GM21360 (cell line): Measurements from ENCODE around the gene GHR.
"Not testable (repeated sequence)": the region's sequence is repeated elsewhere in the genome, so short reads cannot be mapped to it uniquely, and the experiment has no call there.

ENCODE experiments used
- ATAC-seq: cut with Tn5 transposase; IDR thresholded peaks from one replicate; pipeline ENCODE4 v1.9.1; 2021; ENCODE audit warnings: mild to moderate bottlenecking, moderate library complexity; ENCODE audit not compliant: unreplicated experiment

The GHR gene

GRCh38 chr5:42638972-42639371 is 215.7 kb downstream of the GHR start:
- no peak for ATAC-seq

DNA sequence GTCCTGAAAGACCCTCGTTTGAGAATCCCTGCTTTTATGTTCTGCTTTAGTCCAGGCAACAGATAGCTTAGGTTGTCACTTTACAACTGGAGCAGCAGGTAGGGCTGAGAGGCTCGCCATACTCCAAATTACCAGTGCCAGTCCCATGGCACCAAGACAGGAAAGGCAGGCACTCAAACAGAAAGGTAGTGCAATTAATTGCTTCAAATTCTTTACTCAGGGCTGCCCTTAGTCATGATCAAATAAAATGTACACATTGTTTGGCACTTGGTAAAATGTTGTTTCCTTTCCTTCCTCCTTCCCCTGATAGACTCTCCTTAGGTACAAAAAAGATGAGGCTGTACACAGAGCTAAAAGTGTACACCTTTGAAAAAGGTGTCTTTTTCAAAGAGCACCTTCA is 217.6 kb downstream of the GHR start:
- ATAC-seq: no peak

- ATAC-seq: no peak
Observed at GRCh38 chr5:42641336-42642005, 218.2 kb downstream of the GHR start.

DNA sequence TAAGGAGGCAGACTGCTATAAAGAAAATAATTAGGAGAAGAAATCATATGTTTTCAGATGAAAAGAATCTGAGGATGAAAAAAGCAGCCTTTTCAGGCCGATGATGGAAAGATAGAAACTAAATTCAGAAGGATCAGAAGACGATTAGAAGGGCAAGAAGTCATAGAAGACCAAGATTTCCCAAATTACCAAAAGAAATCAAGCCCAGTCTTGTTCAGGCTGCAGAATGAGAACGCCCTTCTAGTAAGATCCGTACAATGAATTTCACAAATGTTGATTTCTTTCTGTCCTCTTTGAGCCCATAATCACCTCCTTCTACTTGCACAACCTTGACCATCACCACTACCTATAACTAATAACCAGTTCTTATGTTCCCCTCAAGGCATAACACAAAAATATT is 218.8 kb downstream of the GHR start:
- no peak for ATAC-seq

DNA sequence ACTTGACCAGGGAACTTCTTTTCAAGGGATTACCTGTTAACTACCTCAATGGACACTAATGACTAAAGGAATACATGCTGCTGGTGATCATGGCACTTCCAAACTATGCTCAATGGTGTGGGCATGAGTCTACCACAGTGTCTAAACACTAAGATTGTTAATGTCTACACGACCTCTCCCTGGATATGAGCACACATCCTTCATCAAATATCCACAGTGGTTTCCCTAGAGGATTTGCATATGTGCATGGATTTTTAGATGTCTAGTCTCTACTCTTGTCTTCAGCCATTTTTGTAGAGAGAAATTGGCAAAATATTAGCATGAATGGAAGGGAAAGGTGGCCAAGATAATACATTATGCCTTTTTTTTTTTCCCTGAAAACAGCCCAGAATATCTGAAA is 220.1 kb downstream of the GHR start:
- no peak for ATAC-seq

DNA sequence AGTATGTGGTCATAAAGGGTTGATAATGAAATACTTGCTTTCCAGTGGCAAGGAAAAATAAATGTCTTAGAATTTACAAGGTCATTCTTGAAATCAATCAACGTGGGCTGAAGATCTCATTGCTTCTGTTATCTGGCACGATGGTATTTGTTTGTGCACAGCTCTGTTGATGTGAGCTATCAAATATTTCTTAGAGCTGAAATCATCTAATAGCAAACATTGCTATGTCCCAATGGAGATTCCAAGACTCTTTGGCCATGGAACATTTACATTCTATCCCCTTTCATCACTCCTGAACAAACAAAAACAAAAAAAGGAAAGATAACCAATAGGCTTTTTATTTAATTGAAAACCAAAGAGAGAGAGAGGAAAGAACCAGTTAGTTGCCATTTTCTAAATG is 221.9 kb downstream of the GHR start:
- no peak for ATAC-seq

DNA sequence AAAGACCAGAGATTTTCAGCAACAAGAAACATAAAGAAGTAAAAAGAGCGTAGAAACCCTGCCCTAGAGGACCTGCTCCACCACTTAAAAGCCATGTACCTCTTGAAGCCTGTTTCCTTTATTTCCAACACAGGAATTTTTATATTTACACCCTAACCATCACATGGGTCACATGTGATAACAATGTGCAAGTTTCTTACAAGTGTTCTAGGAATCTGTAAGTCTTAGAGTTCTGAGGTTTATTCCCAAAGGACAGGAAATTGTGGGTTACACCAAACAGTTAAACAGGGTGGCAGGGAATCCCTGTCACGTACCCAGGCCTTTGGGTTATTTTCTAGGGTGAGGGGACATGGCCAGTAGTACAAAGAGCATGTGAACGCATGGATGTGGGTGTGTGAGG is 224.8 kb downstream of the GHR start:
- ATAC-seq: no peak

DNA sequence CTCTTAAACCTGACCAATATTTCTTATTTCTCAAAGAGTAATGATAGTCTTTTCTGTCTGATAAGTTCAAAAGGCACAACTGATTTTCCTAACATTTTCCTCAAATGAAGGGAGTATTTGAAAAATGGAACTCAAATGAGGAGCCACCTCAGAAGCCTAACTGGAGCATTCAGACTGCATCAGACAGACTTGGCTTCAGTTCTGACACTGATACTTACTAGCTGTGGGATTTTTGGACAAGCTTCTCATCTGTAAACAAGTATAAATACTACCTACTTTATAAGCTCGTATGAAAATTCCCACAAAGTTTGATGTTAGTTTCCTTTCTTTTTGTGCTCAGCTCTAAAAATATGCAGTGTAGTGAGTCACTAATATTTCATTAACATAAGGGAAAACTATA is 225.7 kb downstream of the GHR start:
- no peak for ATAC-seq

DNA sequence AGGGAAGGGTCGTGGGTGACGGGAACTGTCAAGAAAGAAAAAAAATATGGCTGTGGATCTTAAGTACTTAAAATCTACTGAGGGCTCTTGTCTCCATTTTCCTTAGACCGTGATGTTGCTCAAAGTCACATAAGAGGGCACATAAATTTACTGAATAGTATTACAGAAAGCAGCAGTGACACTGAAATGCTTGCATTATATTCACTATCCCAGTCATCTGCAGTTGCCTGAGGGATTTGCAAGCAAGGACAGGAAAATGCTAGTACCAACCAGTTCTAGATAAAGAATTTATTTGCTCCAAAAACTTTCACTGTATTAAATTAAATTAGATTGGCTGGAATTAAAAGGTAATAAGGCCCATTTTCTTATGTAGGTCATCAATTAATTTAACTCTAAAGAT is 226.8 kb downstream of the GHR start:
- ATAC-seq: no peak

DNA sequence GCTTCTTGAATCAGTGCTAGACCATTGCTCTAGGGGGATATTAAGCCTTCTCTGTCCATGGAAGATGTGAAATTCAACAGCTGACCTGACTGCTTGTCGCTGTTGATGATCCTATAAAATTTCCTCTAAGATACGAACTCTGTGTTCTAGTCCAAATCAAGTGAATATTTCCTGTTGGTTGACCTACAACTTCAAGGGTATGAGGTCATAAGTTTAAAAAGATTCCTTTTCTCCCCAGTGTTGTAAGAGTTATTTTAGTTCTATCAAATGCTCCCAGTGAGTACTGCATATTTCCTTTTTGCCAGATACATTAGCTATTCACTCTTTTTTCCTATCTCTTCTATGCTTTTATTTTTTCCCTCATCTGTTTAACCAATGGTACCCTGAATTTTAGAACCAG is 230.5 kb downstream of the GHR start:
- no peak for ATAC-seq

GRCh38 chr5:42654645-42655044 is 231.4 kb downstream of the GHR start:
- no peak for ATAC-seq

GRCh38 chr5:42655982-42656650 is 232.9 kb downstream of the GHR start:
- no peak for ATAC-seq

DNA sequence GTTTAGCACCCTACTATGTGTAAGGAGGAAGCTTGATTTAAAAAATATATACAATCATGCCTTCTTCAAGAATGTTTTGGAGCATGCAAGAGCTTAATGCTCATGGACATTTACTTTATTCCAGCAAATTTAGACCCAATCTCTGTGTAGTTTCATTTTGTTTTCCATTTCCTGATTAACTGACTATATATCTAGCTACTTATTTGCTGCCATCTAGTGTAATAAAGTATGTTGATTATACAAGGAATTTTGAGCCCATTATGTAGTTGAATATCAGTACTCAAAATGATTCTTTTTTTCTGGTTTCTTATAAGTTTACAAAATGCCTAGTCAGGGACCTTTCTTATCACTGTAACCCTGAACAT is 233.4 kb downstream of the GHR start:
- no peak for ATAC-seq

- ATAC-seq: not testable (repeated sequence)
Observed at GRCh38 chr5:42659869-42660268, 236.6 kb downstream of the GHR start.

DNA sequence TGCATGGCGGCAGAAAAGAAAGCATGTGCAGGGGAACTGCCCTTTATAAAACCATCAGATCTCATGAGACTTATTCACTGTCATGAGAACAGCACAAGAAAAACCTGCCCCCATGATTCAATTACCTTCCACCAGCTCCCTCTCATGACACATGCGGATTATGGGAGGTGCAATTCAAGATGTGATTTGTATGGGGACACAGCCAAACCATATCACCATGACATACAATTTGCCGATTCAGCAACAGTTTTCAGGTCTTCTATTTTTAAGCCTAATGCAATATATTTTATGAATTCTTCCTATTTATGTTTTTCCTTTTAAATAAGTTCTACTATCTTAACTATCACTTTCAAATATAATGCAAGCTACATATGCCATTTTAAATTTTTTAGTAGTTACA is 242.6 kb downstream of the GHR start:
- ATAC-seq: no peak

DNA sequence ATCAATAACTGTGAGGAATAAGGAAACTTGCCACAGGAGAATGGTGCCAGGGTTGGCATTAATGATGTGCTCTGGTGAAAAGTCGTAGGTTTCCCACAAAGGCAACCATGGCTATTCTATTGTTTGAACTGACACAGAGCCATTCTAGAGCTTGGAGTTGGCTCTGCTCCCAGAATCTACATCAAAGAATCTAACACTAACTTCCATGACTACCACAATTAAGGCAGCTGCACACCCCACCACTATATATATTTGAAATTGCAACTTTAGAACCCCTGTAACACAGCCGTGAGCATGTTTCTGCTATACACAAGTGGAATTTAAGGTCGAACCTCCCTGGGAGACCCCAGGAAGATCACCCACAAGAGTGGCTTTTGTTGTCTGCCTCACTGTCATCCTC is 243.6 kb downstream of the GHR start:
- no peak for ATAC-seq

DNA sequence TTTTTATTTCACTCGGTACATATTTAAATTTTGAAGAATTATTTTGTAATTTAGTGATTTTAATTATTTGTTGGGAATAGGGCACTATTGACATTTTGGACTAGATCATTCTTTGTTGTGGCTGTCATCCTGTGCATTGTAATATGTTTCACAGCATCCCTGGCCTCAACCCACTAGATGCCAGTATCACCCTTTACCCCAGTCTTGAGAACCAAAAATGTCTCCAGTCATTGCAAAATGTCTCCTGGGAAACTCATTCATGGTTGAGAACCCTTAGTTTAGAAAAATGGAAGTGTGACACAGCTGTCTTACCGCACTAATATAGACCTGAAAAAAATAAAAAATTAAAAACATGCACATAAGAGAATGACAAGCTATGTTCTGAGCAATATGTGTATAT is 245.0 kb downstream of the GHR start:
- no peak for ATAC-seq

- ATAC-seq: no peak
Observed at GRCh38 chr5:42672925-42673324, 249.7 kb downstream of the GHR start.

DNA sequence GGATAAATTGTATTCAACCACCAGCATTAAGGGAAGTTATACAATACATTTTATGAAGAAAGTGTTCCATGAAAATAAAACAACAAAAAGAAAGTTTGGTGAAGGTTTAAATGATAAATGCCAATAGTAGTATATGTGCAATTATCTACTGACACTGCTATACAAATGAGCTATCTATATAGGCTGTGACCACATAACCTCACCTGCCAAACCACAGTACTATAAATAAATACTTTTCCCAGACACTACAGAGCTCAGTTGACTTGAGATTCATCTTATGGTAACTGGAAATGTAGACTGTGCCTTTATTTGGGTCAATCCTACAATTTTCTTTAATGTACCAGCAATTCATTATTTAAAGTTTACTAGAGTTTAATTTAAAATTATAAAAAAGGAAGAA is 252.4 kb downstream of the GHR start:
- no peak for ATAC-seq

DNA sequence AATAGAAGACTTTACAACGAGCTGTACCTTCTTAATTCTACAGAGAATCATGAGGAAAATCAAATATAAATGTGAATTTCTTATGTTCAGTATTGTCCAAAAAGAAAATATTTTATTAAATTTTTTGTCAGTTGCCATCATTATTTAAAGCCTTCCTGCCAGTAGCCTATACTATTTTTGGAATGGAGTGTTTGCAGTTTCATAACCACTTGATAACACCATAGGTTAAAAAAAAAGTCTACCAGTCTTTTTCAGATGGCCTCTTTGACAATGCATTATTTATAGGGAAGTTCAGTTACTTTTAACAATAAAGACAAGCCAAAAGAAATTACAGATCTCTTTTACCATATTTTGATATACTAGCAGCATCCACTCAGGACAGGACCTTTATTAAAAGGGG is 253.1 kb downstream of the GHR start:
- ATAC-seq: no peak

DNA sequence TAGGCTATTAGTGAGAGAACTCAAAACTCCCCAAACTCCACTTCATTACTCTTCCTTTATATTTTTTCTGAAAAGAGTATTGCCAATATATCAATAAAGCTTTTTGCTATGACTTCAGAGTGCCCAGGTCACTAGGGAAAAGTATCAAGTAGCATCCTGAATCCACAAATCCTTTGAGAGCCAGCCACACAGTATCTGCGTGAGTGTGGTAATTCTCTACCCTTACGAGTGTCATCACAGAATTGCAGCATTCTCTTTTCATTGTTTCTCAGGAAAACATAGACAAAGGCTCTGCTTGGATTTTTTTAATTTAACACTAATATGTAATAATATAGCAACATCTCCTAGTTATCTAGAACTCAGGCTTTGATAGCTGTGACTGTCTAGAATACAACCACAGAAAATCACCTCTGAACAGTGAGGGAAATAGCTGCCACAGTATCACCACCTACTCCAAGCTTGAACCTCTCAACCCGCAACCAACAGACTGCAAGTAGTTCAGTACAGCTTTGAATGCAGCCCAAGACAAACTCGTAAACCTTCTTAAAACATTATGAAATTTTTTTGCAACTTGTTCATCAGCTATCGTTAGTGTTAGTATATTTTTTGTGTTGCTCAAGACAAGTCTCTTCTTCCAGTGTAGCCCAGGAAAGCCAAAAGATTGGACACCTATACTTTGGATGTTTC is 254.1 kb downstream of the GHR start:
- ATAC-seq: no peak

DNA sequence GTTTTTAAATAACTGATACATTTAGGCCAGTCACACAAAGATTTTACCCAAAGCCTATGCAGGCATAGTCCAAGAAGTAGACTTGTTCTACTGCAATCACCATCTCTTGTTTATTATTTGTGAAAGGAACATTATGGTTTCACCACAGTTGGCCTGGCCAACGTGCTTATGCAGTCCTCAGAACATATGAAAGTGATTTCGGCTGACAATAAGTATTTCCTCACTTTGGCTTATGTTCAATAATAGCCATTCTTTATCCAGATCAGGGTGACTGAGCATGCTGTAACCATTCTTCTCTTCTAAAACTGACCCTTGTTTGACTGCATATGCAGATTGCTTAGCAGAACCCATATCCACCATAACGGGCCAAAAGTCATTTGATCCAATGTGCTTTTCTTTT is 256.8 kb downstream of the GHR start:
- ATAC-seq: no peak
